ENCODE data around the gene FERMT3. TPM values are rescaled to one million over a fixed set of nuclear protein-coding genes. Genes with fewer than 3 reads are reported as not detected.

Gene FERMT3
- total RNA-seq, 1 experiment from 2014 or later = 10.6 TPM

DNA sequence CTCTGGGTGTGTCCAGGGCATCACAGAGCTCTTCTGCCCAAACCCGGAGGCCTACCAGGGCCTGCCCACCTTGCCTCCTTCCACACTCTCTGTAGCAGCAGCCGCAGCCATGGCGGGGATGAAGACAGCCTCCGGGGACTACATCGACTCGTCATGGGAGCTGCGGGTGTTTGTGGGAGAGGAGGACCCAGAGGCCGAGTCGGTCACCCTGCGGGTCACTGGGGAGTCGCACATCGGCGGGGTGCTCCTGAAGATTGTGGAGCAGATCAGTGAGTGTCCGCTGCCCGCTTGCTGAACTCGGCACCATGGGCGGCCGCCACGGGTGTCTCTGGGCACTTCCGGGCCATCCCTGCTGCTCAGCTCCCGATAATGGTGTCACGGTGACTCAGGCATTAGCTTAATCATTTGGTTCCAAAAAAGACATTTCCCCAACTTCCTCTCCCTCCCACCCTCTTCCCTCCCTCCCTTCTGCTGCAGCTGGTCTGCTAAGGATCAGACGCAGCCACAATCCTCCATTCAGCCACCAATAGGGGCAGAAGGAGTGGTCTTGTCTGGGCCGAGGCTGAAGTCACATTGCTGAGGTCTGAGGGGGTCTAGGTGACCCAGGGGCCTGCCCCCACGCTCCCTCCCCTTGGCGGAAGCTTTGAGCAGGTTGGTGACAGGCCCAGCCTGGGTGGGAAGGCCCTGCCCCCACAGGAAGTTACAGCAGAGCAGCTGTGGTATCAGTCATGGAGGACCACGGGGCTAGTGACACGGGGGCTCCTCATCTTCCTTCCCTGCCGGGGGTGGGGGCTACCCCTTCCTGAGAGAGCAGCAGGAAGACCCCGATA, 950 bp downstream of the FERMT3 start:
- Histone ChIP-seq H3K27me3 (ENCODE audit: insufficient read depth, low read length) (no peaks in the 10 kb centered on the region), H3K4me2 (ENCODE audit: insufficient read depth, insufficient read length, low read length) (no peak overlapping the region), H3K18ac (ENCODE audit: insufficient read length, low read depth, low read length) (no peak overlapping the region), H4K91ac (ENCODE audit: insufficient read length, low read depth, low read length) (no peak overlapping the region), H3K56ac (ENCODE audit: insufficient read length, low read depth, low read length) (no peak overlapping the region), H3K79me1 (ENCODE audit: insufficient read depth, low read depth, low read length, poor library complexity, severe bottlenecking) (no peaks in the 10 kb centered on the region), H4K8ac (replicated peaks; ENCODE audit: insufficient read length, low read depth, low read length) (no peak overlapping the region), H2AFZ (ENCODE audit: low read length) (no peak overlapping the region), H2BK20ac (ENCODE audit: low read depth, low read length, poor library complexity, severe bottlenecking) (no peak overlapping the region), H3K79me2 (ENCODE audit: insufficient read depth, low read length) (no peaks in the 10 kb centered on the region), H2BK5ac (ENCODE audit: insufficient read length, low read length) (no peak overlapping the region), H3K9ac (ENCODE audit: extremely low read depth, insufficient read length, low read length) (no peak overlapping the region), H2BK15ac (ENCODE audit: low read depth, low read length) (no peak overlapping the region), H3K23ac (ENCODE audit: insufficient read length, low read depth, low read length) (no peak overlapping the region), H3K27ac (ENCODE audit: insufficient read length, low read depth, low read length) (no peak overlapping the region), H3K23me2 (ENCODE audit: insufficient read length, low read depth, low read length, poor library complexity, severe bottlenecking) (no peaks in the 10 kb centered on the region), H2BK12ac (ENCODE audit: insufficient read length, low read depth, low read length) (no peak overlapping the region), H3K4me1 (ENCODE audit: insufficient read depth, low read length) (no peaks in the 10 kb centered on the region), H2BK120ac (ENCODE audit: low read depth, low read length, poor library complexity, severe bottlenecking) (no peak overlapping the region), H2AK5ac (ENCODE audit: insufficient read length, low read length) (no peak overlapping the region), H3K4ac (ENCODE audit: low read depth, low read length) (no peak overlapping the region), H4K20me1 (ENCODE audit: control insufficient read depth, insufficient read depth, insufficient read length) (no peaks in the 10 kb centered on the region), H3K9me3 (ENCODE audit: control insufficient read depth, low read depth, low read length) (no peaks in the 10 kb centered on the region), H4K5ac (ENCODE audit: insufficient read length, low read depth, low read length) (no peak overlapping the region), H3K14ac (ENCODE audit: insufficient read depth, low read length) (no peak overlapping the region), H3T11ph (ENCODE audit: low read length) (no peak overlapping the region)
- no peak for DNase-seq
- Mint-ChIP-seq H3K4me3 (no peak overlapping the region; a peak in 1 of 5 replicates), H3K27ac (peak overlapping the region in 1 of 3 experiments; percentile 74; a peak in 2 of 7 replicates), H3K36me3 (ENCODE audit: insufficient read depth in 1 of 3, low read depth in 3 of 3) (peaks cover 21 to 62% (median 54%) of the 10 kb centered on the region in 3 experiments), H3K9me3 (no peaks in the 10 kb centered on the region; a peak in 1 of 5 replicates), H3K27me3 (ENCODE audit: low read depth) (no peaks in the 10 kb centered on the region), H3K4me1 (peaks cover 13 to 14% of the 10 kb centered on the region in 2 experiments)
- no CpG with 5 or more reads among the region's 30 CpGs for WGBS (ENCODE audit: extremely low coverage, insufficient read length, low lambda C conversion rate)
- TF ChIP-seq, protein P1, sequence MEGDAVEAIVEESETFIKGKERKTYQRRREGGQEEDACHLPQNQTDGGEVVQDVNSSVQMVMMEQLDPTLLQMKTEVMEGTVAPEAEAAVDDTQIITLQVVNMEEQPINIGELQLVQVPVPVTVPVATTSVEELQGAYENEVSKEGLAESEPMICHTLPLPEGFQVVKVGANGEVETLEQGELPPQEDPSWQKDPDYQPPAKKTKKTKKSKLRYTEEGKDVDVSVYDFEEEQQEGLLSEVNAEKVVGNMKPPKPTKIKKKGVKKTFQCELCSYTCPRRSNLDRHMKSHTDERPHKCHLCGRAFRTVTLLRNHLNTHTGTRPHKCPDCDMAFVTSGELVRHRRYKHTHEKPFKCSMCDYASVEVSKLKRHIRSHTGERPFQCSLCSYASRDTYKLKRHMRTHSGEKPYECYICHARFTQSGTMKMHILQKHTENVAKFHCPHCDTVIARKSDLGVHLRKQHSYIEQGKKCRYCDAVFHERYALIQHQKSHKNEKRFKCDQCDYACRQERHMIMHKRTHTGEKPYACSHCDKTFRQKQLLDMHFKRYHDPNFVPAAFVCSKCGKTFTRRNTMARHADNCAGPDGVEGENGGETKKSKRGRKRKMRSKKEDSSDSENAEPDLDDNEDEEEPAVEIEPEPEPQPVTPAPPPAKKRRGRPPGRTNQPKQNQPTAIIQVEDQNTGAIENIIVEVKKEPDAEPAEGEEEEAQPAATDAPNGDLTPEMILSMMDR (conservative IDR thresholded peaks at IDR 0.05) = no peak
